Liver (tissue), 3 donors: ENCODE data around the gene MYB.

Experiments
- FOXA1 ChIP-seq: IDR thresholded peaks from 2 replicates; pipeline ENCODE4 v1.6.1; 2016; ENCODE audit warnings: antibody characterized with exemption
- GABPA ChIP-seq, 2 donors: IDR thresholded peaks in 1 of 2; conservative IDR thresholded peaks in 1 of 2; 2 replicates each; pipeline ENCODE4 v1.6.1; 2016; ENCODE audit warnings: antibody characterized with exemption in 2 of 2, mild to moderate bottlenecking in 1 of 2, moderate library complexity in 1 of 2
- NR2F2 ChIP-seq: IDR thresholded peaks from 2 replicates; pipeline ENCODE4 v1.6.1; 2016; ENCODE audit warnings: antibody characterized with exemption
- RAD21 ChIP-seq, 2 donors: IDR thresholded peaks; 2 replicates each; pipeline ENCODE4 v1.6.1; 2016; ENCODE audit warnings: antibody characterized with exemption in 2 of 2, mild to moderate bottlenecking in 2 of 2
- RXRA ChIP-seq, 2 donors: IDR thresholded peaks; 2 replicates each; pipeline ENCODE4 v1.6.1; 2017 to 2018; ENCODE audit warnings: antibody characterized with exemption in 2 of 2, mild to moderate bottlenecking in 1 of 2
- SP1 ChIP-seq: IDR thresholded peaks from 2 replicates; pipeline ENCODE4 v1.6.1; 2018; ENCODE audit warnings: antibody characterized with exemption, mild to moderate bottlenecking
- TAF1 ChIP-seq: conservative IDR thresholded peaks from 2 replicates; pipeline ENCODE4 v1.6.1; 2016; ENCODE audit warnings: antibody characterized with exemption, mild to moderate bottlenecking
- YY1 ChIP-seq: IDR thresholded peaks from 2 replicates; pipeline ENCODE4 v1.6.1; 2016; ENCODE audit warnings: antibody characterized with exemption, mild to moderate bottlenecking
- TF ChIP-seq, protein P1 (sequence below): fragments of 150-350 bp; IDR thresholded peaks from 2 replicates; pipeline ENCODE4 v1.5.1; 2017; ENCODE audit warnings: improper control_type of control experiment, low read depth, low read length; ENCODE audit not compliant: missing input control
- TF ChIP-seq, protein P2 (sequence below): IDR thresholded peaks from 2 replicates; pipeline ENCODE4 v1.6.1; 2016; ENCODE audit warnings: antibody characterized with exemption, mild to moderate bottlenecking
- TF ChIP-seq, protein P3 (sequence below): IDR thresholded peaks from 2 replicates; pipeline ENCODE4 v1.6.1; 2016; ENCODE audit warnings: antibody characterized with exemption
- donor health status: healthy.
- donor health status: healthy.

DNA sequence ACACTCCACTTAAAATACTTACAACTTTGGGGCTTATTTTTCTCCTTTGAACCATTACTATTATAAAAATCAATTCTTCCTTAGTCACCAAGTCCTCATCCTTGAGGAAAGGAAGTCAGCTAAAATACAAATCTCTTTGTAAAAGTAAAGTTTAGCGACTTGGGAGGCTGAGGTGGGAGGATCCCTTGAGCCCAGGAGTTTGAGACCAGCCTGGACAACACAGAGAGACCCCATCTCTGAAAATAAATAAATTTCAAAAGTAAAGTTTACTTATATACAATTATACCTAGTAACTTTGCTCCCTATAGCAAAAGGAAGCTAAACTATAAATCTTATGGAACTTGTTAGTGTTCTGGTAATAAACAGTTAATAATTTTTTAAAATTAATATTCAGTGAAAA, 40.4 kb downstream of the MYB start:
- TF ChIP-seq, protein P1, sequence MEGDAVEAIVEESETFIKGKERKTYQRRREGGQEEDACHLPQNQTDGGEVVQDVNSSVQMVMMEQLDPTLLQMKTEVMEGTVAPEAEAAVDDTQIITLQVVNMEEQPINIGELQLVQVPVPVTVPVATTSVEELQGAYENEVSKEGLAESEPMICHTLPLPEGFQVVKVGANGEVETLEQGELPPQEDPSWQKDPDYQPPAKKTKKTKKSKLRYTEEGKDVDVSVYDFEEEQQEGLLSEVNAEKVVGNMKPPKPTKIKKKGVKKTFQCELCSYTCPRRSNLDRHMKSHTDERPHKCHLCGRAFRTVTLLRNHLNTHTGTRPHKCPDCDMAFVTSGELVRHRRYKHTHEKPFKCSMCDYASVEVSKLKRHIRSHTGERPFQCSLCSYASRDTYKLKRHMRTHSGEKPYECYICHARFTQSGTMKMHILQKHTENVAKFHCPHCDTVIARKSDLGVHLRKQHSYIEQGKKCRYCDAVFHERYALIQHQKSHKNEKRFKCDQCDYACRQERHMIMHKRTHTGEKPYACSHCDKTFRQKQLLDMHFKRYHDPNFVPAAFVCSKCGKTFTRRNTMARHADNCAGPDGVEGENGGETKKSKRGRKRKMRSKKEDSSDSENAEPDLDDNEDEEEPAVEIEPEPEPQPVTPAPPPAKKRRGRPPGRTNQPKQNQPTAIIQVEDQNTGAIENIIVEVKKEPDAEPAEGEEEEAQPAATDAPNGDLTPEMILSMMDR = no peak
- no peak for TF ChIP-seq YY1
- TF ChIP-seq TAF1 = no peak
- TF ChIP-seq, protein P2, sequence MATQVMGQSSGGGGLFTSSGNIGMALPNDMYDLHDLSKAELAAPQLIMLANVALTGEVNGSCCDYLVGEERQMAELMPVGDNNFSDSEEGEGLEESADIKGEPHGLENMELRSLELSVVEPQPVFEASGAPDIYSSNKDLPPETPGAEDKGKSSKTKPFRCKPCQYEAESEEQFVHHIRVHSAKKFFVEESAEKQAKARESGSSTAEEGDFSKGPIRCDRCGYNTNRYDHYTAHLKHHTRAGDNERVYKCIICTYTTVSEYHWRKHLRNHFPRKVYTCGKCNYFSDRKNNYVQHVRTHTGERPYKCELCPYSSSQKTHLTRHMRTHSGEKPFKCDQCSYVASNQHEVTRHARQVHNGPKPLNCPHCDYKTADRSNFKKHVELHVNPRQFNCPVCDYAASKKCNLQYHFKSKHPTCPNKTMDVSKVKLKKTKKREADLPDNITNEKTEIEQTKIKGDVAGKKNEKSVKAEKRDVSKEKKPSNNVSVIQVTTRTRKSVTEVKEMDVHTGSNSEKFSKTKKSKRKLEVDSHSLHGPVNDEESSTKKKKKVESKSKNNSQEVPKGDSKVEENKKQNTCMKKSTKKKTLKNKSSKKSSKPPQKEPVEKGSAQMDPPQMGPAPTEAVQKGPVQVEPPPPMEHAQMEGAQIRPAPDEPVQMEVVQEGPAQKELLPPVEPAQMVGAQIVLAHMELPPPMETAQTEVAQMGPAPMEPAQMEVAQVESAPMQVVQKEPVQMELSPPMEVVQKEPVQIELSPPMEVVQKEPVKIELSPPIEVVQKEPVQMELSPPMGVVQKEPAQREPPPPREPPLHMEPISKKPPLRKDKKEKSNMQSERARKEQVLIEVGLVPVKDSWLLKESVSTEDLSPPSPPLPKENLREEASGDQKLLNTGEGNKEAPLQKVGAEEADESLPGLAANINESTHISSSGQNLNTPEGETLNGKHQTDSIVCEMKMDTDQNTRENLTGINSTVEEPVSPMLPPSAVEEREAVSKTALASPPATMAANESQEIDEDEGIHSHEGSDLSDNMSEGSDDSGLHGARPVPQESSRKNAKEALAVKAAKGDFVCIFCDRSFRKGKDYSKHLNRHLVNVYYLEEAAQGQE = no peak
- TF ChIP-seq, protein P3, sequence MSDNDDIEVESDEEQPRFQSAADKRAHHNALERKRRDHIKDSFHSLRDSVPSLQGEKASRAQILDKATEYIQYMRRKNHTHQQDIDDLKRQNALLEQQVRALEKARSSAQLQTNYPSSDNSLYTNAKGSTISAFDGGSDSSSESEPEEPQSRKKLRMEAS = no peak
- TF ChIP-seq RAD21 (IDR thresholded peaks at IDR 0.05) = no peak
- TF ChIP-seq SP1 = no peak
- TF ChIP-seq NR2F2 = no peak
- no peak for TF ChIP-seq FOXA1
- TF ChIP-seq GABPA (IDR thresholded peaks at IDR 0.05 in 1 of 2, conservative IDR thresholded peaks at IDR 0.05 in 1 of 2) = no peak
- TF ChIP-seq RXRA (IDR thresholded peaks at IDR 0.05) = no peak
